Measurements from ENCODE around the gene CAMSAP1. TPM values are rescaled to one million over a fixed set of nuclear protein-coding genes. Genes with fewer than 3 reads are reported as not detected.

Gene CAMSAP1
- total RNA-seq, 1 donor from 2014 or later: 62.4 TPM

DNA sequence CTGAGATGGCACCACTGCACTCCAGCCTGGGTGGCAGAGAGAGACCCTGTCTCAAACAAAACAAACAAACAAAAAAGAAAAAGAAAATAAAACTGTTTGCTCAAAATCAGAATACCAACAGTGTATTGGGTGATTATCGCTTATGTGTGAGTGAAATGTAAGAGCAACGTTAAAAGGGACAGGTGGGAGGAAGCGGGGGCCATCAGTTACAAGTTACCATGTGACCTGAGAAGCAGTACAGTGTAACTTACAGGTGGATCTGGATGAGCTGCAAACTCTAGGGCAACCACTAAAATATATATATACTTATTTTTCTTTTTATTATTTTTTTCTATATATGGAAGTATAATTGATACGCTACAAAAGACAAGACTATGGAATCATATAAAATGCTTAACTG, 112.0 kb downstream of the CAMSAP1 start:
- no peaks in the 10 kb centered on the region for H3K9me3 Mint-ChIP-seq
- no peak overlapping the region for H3K27ac Mint-ChIP-seq
- H3K36me3 Mint-ChIP-seq: no peaks in the 10 kb centered on the region
- no peaks in the 10 kb centered on the region for H3K4me1 Mint-ChIP-seq
- DNase-seq (ENCODE audit: low spot score in 2 of 2, unreplicated experiment in 2 of 2): no peak
- TF ChIP-seq, protein P1, sequence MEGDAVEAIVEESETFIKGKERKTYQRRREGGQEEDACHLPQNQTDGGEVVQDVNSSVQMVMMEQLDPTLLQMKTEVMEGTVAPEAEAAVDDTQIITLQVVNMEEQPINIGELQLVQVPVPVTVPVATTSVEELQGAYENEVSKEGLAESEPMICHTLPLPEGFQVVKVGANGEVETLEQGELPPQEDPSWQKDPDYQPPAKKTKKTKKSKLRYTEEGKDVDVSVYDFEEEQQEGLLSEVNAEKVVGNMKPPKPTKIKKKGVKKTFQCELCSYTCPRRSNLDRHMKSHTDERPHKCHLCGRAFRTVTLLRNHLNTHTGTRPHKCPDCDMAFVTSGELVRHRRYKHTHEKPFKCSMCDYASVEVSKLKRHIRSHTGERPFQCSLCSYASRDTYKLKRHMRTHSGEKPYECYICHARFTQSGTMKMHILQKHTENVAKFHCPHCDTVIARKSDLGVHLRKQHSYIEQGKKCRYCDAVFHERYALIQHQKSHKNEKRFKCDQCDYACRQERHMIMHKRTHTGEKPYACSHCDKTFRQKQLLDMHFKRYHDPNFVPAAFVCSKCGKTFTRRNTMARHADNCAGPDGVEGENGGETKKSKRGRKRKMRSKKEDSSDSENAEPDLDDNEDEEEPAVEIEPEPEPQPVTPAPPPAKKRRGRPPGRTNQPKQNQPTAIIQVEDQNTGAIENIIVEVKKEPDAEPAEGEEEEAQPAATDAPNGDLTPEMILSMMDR (IDR thresholded peaks at IDR 0.05; ENCODE audit: unreplicated experiment): no peak
- no peak overlapping the region for H3K4me3 Mint-ChIP-seq
- H3K27me3 Mint-ChIP-seq (ENCODE audit: low read depth): peaks cover 12% of the 10 kb centered on the region

DNA sequence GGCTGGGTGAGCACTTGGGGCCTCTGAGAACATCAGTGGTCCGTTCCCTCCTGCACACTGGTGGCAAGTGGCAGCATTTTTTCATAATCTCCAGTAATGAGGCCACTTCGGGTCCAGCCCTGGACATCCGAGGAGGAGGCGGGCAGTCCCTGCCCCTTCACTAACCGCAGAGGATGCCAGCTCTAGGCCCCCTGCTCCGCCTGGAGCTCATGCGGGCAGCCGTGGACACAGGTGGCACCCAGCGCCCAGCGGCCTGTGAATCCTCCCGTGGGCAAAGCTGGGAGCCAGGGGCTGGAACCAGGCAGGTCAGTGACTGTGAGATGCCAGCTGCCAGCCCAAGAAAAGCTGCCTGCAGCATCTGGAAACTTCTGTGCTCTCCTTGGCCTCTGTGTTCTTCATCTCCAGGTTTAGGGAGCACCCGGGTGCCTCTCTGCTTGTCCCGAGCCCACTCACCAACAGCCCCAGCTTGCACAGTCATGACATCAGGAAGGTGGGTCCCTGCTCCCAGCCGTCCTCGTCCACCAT, 112.9 kb downstream of the CAMSAP1 start:
- Mint-ChIP-seq H3K4me1 (no peaks in the 10 kb centered on the region), H3K27me3 (ENCODE audit: low read depth) (peaks cover 12% of the 10 kb centered on the region), H3K27ac (no peak overlapping the region), H3K36me3 (no peaks in the 10 kb centered on the region), H3K9me3 (no peaks in the 10 kb centered on the region), H3K4me3 (no peak overlapping the region)
- TF ChIP-seq, protein P1 (IDR thresholded peaks at IDR 0.05; ENCODE audit: unreplicated experiment): no peak
- DNase-seq (ENCODE audit: low spot score in 2 of 2, unreplicated experiment in 2 of 2): no peak

DNA sequence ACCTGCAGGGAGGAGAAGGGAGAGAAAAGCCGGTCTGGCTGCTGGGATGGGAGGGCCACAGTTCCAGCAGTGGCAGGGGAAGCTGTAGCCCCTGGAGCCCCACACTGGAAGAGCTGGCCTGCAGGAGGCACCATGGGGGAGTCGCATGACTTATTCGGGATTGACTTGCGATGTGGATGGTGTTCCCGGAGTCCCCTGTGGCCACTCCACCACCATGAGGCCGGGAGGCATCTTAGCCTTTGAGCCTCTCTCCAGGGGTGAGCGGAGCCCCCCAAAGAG, 113.3 kb downstream of the CAMSAP1 start:
- no peaks in the 10 kb centered on the region for H3K4me1 Mint-ChIP-seq
- no peak for DNase-seq (ENCODE audit: low spot score in 2 of 2, unreplicated experiment in 2 of 2)
- H3K36me3 Mint-ChIP-seq: no peaks in the 10 kb centered on the region
- H3K4me3 Mint-ChIP-seq: no peak overlapping the region
- no peak overlapping the region for H3K27ac Mint-ChIP-seq
- TF ChIP-seq, protein P1 (IDR thresholded peaks at IDR 0.05; ENCODE audit: unreplicated experiment): no peak
- no peaks in the 10 kb centered on the region for H3K9me3 Mint-ChIP-seq
- peaks cover 12% of the 10 kb centered on the region for H3K27me3 Mint-ChIP-seq (ENCODE audit: low read depth)

DNA sequence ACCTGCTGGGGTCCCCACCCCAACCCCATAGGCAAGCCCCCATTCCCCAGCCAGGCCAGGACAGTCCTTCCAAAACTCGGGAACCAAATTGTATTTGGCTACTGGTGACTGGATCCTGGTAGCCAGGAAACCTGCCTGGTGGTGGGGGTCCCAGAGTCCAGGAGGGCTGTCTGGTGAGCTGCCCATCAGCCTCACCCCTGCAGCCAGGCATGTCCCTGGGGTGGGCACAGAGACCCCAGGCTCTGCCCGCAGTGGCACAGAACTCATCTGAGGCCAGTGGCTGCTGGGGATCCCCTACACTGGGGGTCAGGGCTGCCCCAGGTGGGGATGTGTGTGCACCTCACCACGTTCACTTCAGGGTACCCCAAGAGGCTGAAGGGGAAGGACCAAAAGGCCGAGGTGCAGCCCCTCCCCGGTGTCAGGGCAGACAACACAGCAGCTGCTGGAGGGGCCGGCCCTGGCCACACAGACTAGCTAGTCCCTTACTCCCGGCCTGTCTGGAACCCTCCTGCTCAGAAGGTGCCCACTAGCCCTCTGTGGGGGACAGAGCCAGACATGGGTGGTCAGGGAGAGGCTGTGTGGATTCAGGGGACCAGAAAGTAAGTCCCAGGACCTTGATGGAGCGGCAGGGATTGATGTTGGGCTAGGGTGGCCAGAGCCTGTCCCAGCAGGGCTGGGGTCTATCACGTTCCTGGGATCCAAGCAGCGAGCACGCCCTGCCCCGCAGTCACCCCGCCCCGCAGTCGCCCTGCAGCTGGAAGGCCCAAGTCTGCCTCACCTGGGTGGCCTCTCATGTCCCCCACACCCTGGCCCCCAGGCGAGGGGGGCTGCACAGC, 113.9 kb downstream of the CAMSAP1 start:
- Mint-ChIP-seq H3K27me3 (ENCODE audit: low read depth) (peaks cover 12% of the 10 kb centered on the region), H3K4me3 (no peak overlapping the region), H3K9me3 (no peaks in the 10 kb centered on the region), H3K36me3 (no peaks in the 10 kb centered on the region), H3K27ac (no peak overlapping the region), H3K4me1 (no peaks in the 10 kb centered on the region)
- no peak for DNase-seq (ENCODE audit: low spot score in 2 of 2, unreplicated experiment in 2 of 2)
- TF ChIP-seq, protein P1 (IDR thresholded peaks at IDR 0.05; ENCODE audit: unreplicated experiment): no peak

- Mint-ChIP-seq H3K4me3 (no peak overlapping the region), H3K9me3 (no peaks in the 10 kb centered on the region), H3K4me1 (no peaks in the 10 kb centered on the region), H3K36me3 (no peaks in the 10 kb centered on the region), H3K27me3 (ENCODE audit: low read depth) (peaks cover 8% of the 10 kb centered on the region), H3K27ac (no peak overlapping the region)
- no peak for DNase-seq (ENCODE audit: low spot score in 2 of 2, unreplicated experiment in 2 of 2)
- TF ChIP-seq, protein P1 (IDR thresholded peaks at IDR 0.05; ENCODE audit: unreplicated experiment): no peak
Observed at GRCh38 chr9:135792268-135793128, 114.8 kb downstream of the CAMSAP1 start.
